ENCODE measurements around the gene GPHN.
"Not testable (repeated sequence)": the region's sequence is repeated elsewhere in the genome, so short reads cannot be mapped to it uniquely, and the experiment has no call there.

The GPHN gene

GRCh38 chr14:66502836-66503235 lies 5.1 kb upstream of the GPHN start:
- peak; percentile 41 for DNase-seq (ENCODE audit: low spot score)

GRCh38 chr14:66503532-66503931 lies 4.4 kb upstream of the GPHN start:
- no peak for DNase-seq (ENCODE audit: low spot score)

- no peak for DNase-seq (ENCODE audit: low spot score)
These were observed 696 bp upstream of the GPHN start for GRCh38 chr14:66507181-66507721.

- no peak for DNase-seq (ENCODE audit: low spot score)
These were observed 549 bp downstream of the GPHN start for GRCh38 chr14:66508547-66508845.

- peak; percentile 41 for DNase-seq (ENCODE audit: low spot score)
These were observed 1.1 kb downstream of the GPHN start for GRCh38 chr14:66508846-66509621.

- no peak for DNase-seq (ENCODE audit: low spot score)
These were observed 1.9 kb downstream of the GPHN start for GRCh38 chr14:66509874-66510273.

- DNase-seq (ENCODE audit: low spot score): no peak
These were observed 3.9 kb downstream of the GPHN start for GRCh38 chr14:66511849-66512248.

GRCh38 chr14:66514213-66514612 lies 6.3 kb downstream of the GPHN start:
- DNase-seq (ENCODE audit: low spot score): no peak

GRCh38 chr14:66530526-66530925 lies 22.6 kb downstream of the GPHN start:
- peak; percentile 43 for DNase-seq (ENCODE audit: low spot score)

GRCh38 chr14:66539034-66539433 lies 31.1 kb downstream of the GPHN start:
- no peak for DNase-seq (ENCODE audit: low spot score)

GRCh38 chr14:66540038-66540437 lies 32.1 kb downstream of the GPHN start:
- DNase-seq (ENCODE audit: low spot score): no peak

- no peak for DNase-seq (ENCODE audit: low spot score)
These were observed 33.7 kb downstream of the GPHN start for GRCh38 chr14:66541627-66542026.

- no peak for DNase-seq (ENCODE audit: low spot score)
These were observed 36.0 kb downstream of the GPHN start for GRCh38 chr14:66543996-66544395.

GRCh38 chr14:66545191-66545590 lies 37.2 kb downstream of the GPHN start:
- not testable (repeated sequence) for DNase-seq (ENCODE audit: low spot score)

GRCh38 chr14:66545751-66546150 lies 37.8 kb downstream of the GPHN start:
- DNase-seq (ENCODE audit: low spot score): not testable (repeated sequence)

- no peak for DNase-seq (ENCODE audit: low spot score)
These were observed 55.8 kb downstream of the GPHN start for GRCh38 chr14:66563731-66564130.

GRCh38 chr14:66568220-66568619 lies 60.3 kb downstream of the GPHN start:
- no peak for DNase-seq (ENCODE audit: low spot score)

GRCh38 chr14:66572826-66573225 lies 64.9 kb downstream of the GPHN start:
- DNase-seq (ENCODE audit: low spot score): peak; percentile 25

- DNase-seq (ENCODE audit: low spot score): no peak
These were observed 67.1 kb downstream of the GPHN start for GRCh38 chr14:66575014-66575413.

- DNase-seq (ENCODE audit: low spot score): no peak
These were observed 68.0 kb downstream of the GPHN start for GRCh38 chr14:66575939-66576338.

GRCh38 chr14:66587753-66588152 lies 79.8 kb downstream of the GPHN start:
- DNase-seq (ENCODE audit: low spot score): not testable (repeated sequence)

GRCh38 chr14:66595394-66595793 lies 87.4 kb downstream of the GPHN start:
- no peak for DNase-seq (ENCODE audit: low spot score)

- DNase-seq (ENCODE audit: low spot score): no peak
These were observed 88.5 kb downstream of the GPHN start for GRCh38 chr14:66596241-66596985.

All from kidney tubule cell (primary cell).